Esophagus squamous epithelium (tissue), 5 donors: ENCODE results near the gene ANGPTL1. TPM values are rescaled to one million over a fixed set of nuclear protein-coding genes. Genes with fewer than 3 reads are reported as not detected.
A peak's percentile ranks its signal among the peaks of the same experiment; 100 is the strongest.

Experiments used
- DNase-seq: peaks from one replicate; lab custom pipeline; 2025; lab: John Stamatoyannopoulos, UW
- H3K27ac ChIP-seq, 4 donors: fragments of 200-600 bp; sonication (generic); one replicate each; pipeline ENCODE4 v1.5.1; 2016 to 2019; ENCODE audit warnings: mild to moderate bottlenecking in 1 of 4
- H3K27me3 ChIP-seq, 4 donors: fragments of 200-600 bp; sonication (generic); 1 replicate in 3 of 4; 2 replicates in 1 of 4; pipeline versions ENCODE4 v1.5.1 to v1.6.0; 2017 to 2021; ENCODE audit warnings: antibody characterized with exemption in 1 of 4
- H3K36me3 ChIP-seq, 3 donors: fragments of 200-600 bp; sonication (generic); one replicate each; pipeline ENCODE4 v1.5.1; 2016 to 2019
- H3K4me1 ChIP-seq, 3 donors: fragments of 200-600 bp; sonication (generic); one replicate each; pipeline ENCODE4 v1.5.1; 2017 to 2019
- H3K4me3 ChIP-seq, 4 donors: fragments of 200-600 bp; sonication (generic); 1 replicate in 3 of 4; 2 replicates in 1 of 4; pipeline ENCODE4 v1.5.1; 2016 to 2019; ENCODE audit warnings: mild to moderate bottlenecking in 2 of 4, moderate library complexity in 1 of 4
- H3K9me3 ChIP-seq, 3 donors: fragments of 200-600 bp; sonication (generic); one replicate each; pipeline ENCODE4 v1.5.1; 2016 to 2019
- CTCF ChIP-seq, 6 experiments: fragments of 450-650 bp in 4 of 6; fragments of 200-600 bp in 2 of 6; sonication (generic) in 2 of 6; IDR thresholded peaks; one replicate each; pipeline ENCODE4 v1.5.1; 2016 to 2019; ENCODE audit warnings: antibody characterized with exemption in 6 of 6, mild to moderate bottlenecking in 4 of 6, moderate library complexity in 4 of 6
- POLR2A ChIP-seq, 4 donors: fragments of 450-650 bp; IDR thresholded peaks; one replicate each; pipeline ENCODE4 v1.6.1; 2017; ENCODE audit warnings: antibody characterized with exemption in 4 of 4, mild to moderate bottlenecking in 4 of 4, moderate library complexity in 3 of 4
- WGBS, 2 donors: methylation state at CpG; one replicate each; pipeline ENCODE4 v1.1.5; 2018; 5-methylcytosine and 5-hydroxymethylcytosine counted together
- intact Hi-C: fragments of 100-400 bp; cut with DNase I; formaldehyde crosslinking; loops from one replicate; pipeline ENCODE4 v1.15.0; 2022
- total RNA-seq, 4 donors: library from RNA; depleted of rRNA; stranded (reverse); fragments of >200 nt; gene quantifications; one replicate each; pipeline ENCODE4 v1.1.0, GENCODE V29; 2016
- donor health status: DM: yes; HTN: yes; CAD: no.

ANGPTL1 gene
- total RNA-seq, 4 donors from 2014 or later = 1.4 to 61.6 (median 11.3) TPM

DNA sequence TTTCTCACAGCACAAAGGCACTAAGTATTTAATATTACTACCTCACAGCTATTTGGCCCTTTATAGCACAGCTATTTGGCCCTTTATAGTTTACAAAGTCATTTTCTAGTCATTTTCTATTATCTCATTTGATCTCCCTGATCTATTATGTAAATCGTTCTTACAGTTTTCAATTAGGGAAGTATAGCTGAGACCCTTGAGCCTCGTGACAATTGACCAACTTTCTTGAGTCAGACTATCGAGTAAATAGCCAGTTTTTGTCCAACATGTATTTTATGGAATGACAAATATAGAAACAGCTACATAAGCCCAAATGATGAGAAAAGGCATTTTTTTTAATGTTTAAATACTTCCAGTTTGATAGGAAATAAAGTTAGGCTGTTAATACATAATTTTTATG is 7.0 kb upstream of the ANGPTL1 start:
- intact Hi-C loops = no loop called here
- H3K4me1 ChIP-seq = no peaks in the 10 kb centered on the region
- H3K4me3 ChIP-seq = no peak overlapping the region
- no peaks in the 10 kb centered on the region for H3K9me3 ChIP-seq
- H3K27me3 ChIP-seq = no peaks in the 10 kb centered on the region
- TF ChIP-seq CTCF (IDR thresholded peaks at IDR 0.05) (no peak), POLR2A (IDR thresholded peaks at IDR 0.05) (no peak)
- no peak for DNase-seq
- no peak overlapping the region for H3K27ac ChIP-seq
- 75 to 76% methylated on average over 3 of the region's 3 CpGs for WGBS, 2 donors
- peaks cover 0 to 9% (median 0%) of the 10 kb centered on the region in 3 donors for H3K36me3 ChIP-seq

DNA sequence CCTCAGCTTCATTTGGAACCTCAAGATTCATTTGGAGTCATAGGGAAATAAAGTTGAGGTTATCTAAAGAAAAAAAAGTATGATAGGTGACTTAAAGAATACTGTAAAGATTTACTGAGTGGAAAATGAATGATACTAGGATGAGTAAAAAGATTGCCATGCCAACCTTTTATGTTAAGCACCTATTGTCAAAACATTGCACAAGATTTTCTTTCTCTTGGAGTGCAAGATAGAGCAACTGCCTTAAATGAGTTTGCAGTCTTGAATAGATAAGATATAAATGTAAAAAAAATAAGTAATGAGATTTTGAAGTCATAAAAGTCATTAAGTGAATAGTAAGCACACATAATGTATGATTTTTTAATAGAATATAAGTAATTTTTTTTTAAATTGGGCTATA is 5.1 kb upstream of the ANGPTL1 start:
- Histone ChIP-seq H3K27me3 (no peaks in the 10 kb centered on the region), H3K36me3 (peaks cover 0 to under 1% (median 0%) of the 10 kb centered on the region in 3 donors), H3K9me3 (no peaks in the 10 kb centered on the region), H3K27ac (no peak overlapping the region), H3K4me3 (no peak overlapping the region), H3K4me1 (peaks cover 0 to 14% (median 0%) of the 10 kb centered on the region in 3 donors)
- DNase-seq = no peak
- intact Hi-C loops = no loop called here
- TF ChIP-seq POLR2A (IDR thresholded peaks at IDR 0.05) (no peak), CTCF (IDR thresholded peaks at IDR 0.05) (no peak)

DNA sequence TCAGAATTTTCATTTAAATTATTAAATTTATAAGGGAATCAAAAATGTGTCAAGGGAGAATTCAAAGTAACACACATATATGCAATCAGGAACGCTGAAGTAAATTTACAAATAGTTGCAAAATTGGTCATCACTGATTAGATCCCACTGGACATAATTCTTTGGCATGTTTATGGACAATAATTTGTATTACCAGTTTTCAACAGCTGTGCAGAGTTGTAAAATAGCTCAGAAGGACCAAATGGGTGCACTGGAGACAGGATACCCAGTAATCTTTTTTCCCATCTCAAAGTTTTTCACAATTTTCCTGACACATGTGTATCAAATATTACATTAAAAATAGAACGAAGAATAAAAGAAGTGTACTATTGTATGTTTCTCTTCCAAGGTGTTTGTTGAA is 4.1 kb upstream of the ANGPTL1 start:
- WGBS, 2 donors = 81% methylated on average over 2 of the region's 2 CpGs
- no peak overlapping the region for H3K27ac ChIP-seq
- H3K27me3 ChIP-seq = no peaks in the 10 kb centered on the region
- no peak overlapping the region for H3K4me3 ChIP-seq
- H3K4me1 ChIP-seq = peaks cover 0 to 14% (median 0%) of the 10 kb centered on the region in 3 donors
- no peak for DNase-seq
- intact Hi-C loops = no loop called here
- no peaks in the 10 kb centered on the region for H3K36me3 ChIP-seq
- TF ChIP-seq CTCF (IDR thresholded peaks at IDR 0.05) (no peak), POLR2A (IDR thresholded peaks at IDR 0.05) (no peak)
- no peaks in the 10 kb centered on the region for H3K9me3 ChIP-seq

DNA sequence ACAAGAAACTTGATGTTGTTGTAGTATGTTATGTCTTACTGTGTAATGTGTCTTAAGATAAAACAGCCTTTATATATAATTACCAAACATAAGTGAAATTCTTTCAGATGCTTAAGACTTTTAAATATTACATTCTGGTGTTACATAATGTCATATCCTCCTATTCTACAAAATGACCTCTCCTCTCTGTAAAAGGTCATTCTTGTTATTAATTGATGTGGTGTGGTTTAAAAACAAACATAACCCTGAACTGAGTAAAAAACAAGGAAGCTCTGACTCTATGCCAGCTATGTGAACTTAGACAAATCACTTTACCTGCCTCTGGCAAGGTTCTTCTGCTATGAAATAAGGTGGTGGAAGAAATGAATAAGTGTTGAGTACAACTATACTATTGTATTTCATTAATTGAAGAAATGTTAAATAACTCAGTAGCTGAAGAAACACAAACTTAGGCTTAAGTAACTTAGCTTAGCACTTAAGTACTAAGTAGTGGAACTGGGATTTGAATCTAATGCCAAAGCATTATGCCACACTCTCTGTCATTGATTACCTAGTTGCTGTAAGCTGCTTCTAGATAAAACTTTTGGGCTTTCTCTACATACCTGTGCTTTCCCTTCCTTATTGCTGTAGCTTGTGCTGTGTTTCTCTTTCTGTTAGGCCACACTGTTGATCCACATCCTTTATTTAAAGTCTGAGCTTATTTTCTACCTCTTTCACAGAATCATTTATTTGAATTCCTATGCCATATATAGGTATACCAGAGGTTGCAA is 859 bp upstream of the ANGPTL1 start:
- Histone ChIP-seq H3K36me3 (no peaks in the 10 kb centered on the region), H3K27me3 (no peaks in the 10 kb centered on the region), H3K4me3 (peak overlapping the region in 1 of 4 donors; percentile 57), H3K4me1 (peaks cover 0 to 14% (median 0%) of the 10 kb centered on the region in 3 donors), H3K9me3 (no peaks in the 10 kb centered on the region), H3K27ac (peak overlapping the region in 3 of 4 donors; percentile 46 to 71 (median 64))
- no peak for TF ChIP-seq POLR2A (IDR thresholded peaks at IDR 0.05)
- no peak for TF ChIP-seq CTCF (IDR thresholded peaks at IDR 0.05)
- no peak for DNase-seq
- intact Hi-C loops = no loop called here

- peak overlapping the region in 3 of 4 donors; percentile 35 to 57 (median 38) for H3K4me3 ChIP-seq
- intact Hi-C loops = no loop called here
- no peak for DNase-seq
- 40 to 54% methylated on average over 1 of the region's 1 CpG for WGBS, 2 donors
- peaks cover 0 to 14% (median 0%) of the 10 kb centered on the region in 3 donors for H3K4me1 ChIP-seq
- H3K9me3 ChIP-seq = no peaks in the 10 kb centered on the region
- no peaks in the 10 kb centered on the region for H3K27me3 ChIP-seq
- H3K27ac ChIP-seq = peak overlapping the region in 3 of 4 donors; percentile 24 to 80 (median 71)
- no peaks in the 10 kb centered on the region for H3K36me3 ChIP-seq
- TF ChIP-seq POLR2A (IDR thresholded peaks at IDR 0.05) (no peak), CTCF (IDR thresholded peaks at IDR 0.05) (no peak)
These were observed 656 bp downstream of the ANGPTL1 start for GRCh38 chr1:178870221-178870620.
